ENCODE results near the gene PCNT. TPM values are rescaled to one million over a fixed set of nuclear protein-coding genes. Genes with fewer than 3 reads are reported as not detected.

Gene PCNT
- total RNA-seq, 1 donor from 2014 or later = 36.0 TPM

DNA sequence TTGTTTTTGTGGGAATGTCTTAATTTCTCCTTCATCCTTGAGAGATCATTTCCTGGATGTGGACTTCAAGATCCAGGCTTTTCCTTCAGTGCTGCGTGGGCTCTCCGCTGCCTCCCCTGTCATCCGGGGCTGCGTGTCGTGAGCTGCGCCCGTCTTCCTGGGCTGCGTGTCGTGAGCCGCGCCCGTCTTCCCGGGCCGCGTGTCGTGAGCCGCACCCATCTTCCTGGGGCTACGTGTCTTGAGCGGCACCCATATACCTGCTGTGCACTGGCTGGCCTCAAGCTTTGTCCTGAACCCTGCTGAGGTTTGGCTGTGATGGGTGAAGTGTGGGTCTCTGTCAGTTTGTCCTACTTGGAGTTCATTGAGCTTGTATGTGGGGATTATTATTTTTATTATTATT, 55.1 kb downstream of the PCNT start:
- no peak overlapping the region for H3K4me3 Mint-ChIP-seq (ENCODE audit: unreplicated experiment)
- peaks cover 9% of the 10 kb centered on the region for H3K27me3 Mint-ChIP-seq (ENCODE audit: unreplicated experiment)
- DNase-seq (ENCODE audit: low spot score) = no peak
- peaks cover 29% of the 10 kb centered on the region for H3K36me3 Mint-ChIP-seq (ENCODE audit: low read depth, unreplicated experiment)
- H3K4me1 Mint-ChIP-seq (ENCODE audit: unreplicated experiment) = peaks cover 4% of the 10 kb centered on the region
- H3K27ac Mint-ChIP-seq (ENCODE audit: unreplicated experiment) = peak overlapping the region; percentile 37
- TF ChIP-seq, protein P1, sequence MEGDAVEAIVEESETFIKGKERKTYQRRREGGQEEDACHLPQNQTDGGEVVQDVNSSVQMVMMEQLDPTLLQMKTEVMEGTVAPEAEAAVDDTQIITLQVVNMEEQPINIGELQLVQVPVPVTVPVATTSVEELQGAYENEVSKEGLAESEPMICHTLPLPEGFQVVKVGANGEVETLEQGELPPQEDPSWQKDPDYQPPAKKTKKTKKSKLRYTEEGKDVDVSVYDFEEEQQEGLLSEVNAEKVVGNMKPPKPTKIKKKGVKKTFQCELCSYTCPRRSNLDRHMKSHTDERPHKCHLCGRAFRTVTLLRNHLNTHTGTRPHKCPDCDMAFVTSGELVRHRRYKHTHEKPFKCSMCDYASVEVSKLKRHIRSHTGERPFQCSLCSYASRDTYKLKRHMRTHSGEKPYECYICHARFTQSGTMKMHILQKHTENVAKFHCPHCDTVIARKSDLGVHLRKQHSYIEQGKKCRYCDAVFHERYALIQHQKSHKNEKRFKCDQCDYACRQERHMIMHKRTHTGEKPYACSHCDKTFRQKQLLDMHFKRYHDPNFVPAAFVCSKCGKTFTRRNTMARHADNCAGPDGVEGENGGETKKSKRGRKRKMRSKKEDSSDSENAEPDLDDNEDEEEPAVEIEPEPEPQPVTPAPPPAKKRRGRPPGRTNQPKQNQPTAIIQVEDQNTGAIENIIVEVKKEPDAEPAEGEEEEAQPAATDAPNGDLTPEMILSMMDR (IDR thresholded peaks at IDR 0.05; ENCODE audit: unreplicated experiment) = no peak
- H3K9me3 Mint-ChIP-seq (ENCODE audit: unreplicated experiment) = no peaks in the 10 kb centered on the region

DNA sequence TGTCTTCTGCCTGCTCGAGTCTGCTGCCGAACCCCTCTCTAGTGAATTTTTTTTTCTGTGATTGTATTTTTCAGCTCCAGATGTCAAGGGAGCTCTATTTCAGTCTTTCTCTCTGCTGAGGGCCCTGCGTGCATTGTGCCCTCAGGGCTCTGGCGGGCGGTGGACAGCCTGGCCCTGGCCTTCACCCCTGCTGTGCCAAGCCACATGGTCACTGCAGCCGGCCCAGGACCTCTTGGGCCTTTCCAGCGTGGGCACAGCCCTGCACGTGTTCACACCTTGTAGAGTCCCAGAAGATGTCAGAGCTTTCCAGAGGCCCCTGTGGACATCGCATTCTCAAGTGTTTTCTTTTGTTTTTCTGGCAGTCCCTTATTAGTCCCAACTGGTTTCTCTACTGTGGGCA, 55.7 kb downstream of the PCNT start:
- TF ChIP-seq, protein P1 (IDR thresholded peaks at IDR 0.05; ENCODE audit: unreplicated experiment) = no peak
- Mint-ChIP-seq H3K27me3 (ENCODE audit: unreplicated experiment) (peaks cover 9% of the 10 kb centered on the region), H3K27ac (ENCODE audit: unreplicated experiment) (no peak overlapping the region), H3K9me3 (ENCODE audit: unreplicated experiment) (no peaks in the 10 kb centered on the region), H3K36me3 (ENCODE audit: low read depth, unreplicated experiment) (peaks cover 32% of the 10 kb centered on the region), H3K4me1 (ENCODE audit: unreplicated experiment) (peaks cover 4% of the 10 kb centered on the region), H3K4me3 (ENCODE audit: unreplicated experiment) (no peak overlapping the region)
- DNase-seq (ENCODE audit: low spot score) = no peak

DNA sequence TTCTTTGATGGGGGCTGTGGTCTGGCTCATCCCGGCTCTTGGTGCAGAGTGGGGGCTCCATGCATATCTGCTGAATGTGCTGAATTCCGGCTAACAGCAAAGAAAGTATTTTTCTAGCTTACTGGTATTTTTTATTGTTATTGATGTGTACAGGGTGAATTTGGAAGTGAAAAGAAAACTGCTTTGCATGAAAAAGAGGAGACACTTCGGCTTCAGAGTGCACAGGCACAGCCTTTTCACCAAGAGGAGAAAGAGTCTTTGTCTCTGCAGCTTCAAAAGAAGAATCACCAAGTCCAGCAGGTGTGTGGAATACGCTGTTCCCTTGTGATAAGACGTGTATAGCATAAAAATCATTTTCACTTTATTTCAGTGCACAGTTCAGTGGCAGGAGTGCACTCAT, 57.6 kb downstream of the PCNT start:
- H3K4me1 Mint-ChIP-seq (ENCODE audit: unreplicated experiment) = peaks cover 4% of the 10 kb centered on the region
- no peaks in the 10 kb centered on the region for H3K9me3 Mint-ChIP-seq (ENCODE audit: unreplicated experiment)
- H3K27ac Mint-ChIP-seq (ENCODE audit: unreplicated experiment) = peak overlapping the region; percentile 46
- peak overlapping the region; percentile 71 for H3K4me3 Mint-ChIP-seq (ENCODE audit: unreplicated experiment)
- TF ChIP-seq, protein P1 (IDR thresholded peaks at IDR 0.05; ENCODE audit: unreplicated experiment) = no peak
- peaks cover 9% of the 10 kb centered on the region for H3K27me3 Mint-ChIP-seq (ENCODE audit: unreplicated experiment)
- no peak for DNase-seq (ENCODE audit: low spot score)
- peaks cover 41% of the 10 kb centered on the region for H3K36me3 Mint-ChIP-seq (ENCODE audit: low read depth, unreplicated experiment)

DNA sequence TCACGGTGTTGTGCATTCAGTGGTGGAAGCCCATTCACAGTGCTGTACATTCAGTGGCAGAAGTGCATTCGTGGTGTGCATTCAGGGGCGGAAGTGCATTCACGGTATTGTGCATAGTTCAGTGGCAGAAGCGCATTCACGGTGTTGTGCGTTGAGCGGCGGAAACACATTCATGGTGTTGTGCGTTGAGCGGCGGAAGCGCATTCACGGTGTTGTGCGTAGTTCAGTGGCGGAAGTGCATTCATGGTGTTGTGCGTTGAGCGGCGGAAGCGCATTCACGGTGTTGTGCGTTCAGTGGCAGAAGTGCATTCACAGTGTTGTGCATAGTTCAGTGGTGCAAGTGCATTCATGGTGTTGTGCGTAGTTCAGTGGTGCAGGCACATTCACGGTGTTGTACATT, 60.6 kb downstream of the PCNT start:
- no peaks in the 10 kb centered on the region for H3K4me1 Mint-ChIP-seq (ENCODE audit: unreplicated experiment)
- TF ChIP-seq, protein P1 (IDR thresholded peaks at IDR 0.05; ENCODE audit: unreplicated experiment) = no peak
- no peak overlapping the region for H3K27ac Mint-ChIP-seq (ENCODE audit: unreplicated experiment)

DNA sequence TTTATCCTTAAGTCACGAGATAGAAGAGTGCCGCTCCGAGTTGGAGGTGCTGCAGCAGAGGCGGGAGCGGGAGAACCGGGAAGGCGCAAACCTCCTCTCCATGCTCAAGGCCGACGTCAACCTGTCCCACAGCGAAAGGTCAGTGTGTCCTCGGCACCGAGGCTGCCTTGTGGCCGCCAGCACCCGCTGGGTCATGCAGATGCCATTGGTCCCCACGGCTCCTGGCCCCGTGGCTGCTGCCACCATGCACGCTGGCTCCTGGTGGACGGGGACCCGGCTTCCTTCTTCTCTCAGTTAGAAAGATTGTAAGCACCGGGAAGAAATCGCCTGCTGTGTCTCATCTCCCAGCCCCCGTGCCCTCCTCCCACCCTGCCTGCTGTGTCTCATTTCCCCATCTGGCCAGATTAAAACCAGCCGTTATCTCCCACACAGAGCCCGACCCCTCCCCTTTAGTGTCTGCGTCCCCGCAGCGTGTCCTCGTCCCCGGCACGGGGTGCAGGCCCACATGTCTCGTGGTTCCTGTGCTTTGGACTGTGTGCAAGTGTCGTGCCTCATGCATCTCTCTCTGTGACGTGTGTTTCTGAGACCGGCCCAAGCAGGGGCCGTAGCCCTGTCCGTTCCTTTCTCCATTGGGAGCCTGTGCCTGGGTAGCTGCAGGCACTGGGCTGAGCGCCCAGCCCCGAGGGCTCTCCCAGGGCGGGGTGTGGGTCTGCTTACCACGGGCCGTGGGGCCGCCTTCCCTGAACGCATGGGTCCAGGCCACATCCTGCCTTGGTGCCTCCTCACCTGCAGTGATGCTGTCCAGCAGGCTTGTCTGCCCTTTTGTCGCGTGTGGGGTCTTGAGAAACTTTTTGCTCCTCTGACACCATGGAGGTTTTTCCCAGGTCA, 62.1 kb downstream of the PCNT start:
- DNase-seq (ENCODE audit: low spot score) = no peak
- H3K9me3 Mint-ChIP-seq (ENCODE audit: unreplicated experiment) = no peaks in the 10 kb centered on the region

More for the DNA sequence above, 60.6 kb downstream of the PCNT start:
- H3K36me3 Mint-ChIP-seq (ENCODE audit: low read depth, unreplicated experiment) = peaks cover 51% of the 10 kb centered on the region
- no peak for DNase-seq (ENCODE audit: low spot score)
- peak overlapping the region; percentile 32 for H3K4me3 Mint-ChIP-seq (ENCODE audit: unreplicated experiment)
- H3K27me3 Mint-ChIP-seq (ENCODE audit: unreplicated experiment) = peaks cover 15% of the 10 kb centered on the region
- H3K9me3 Mint-ChIP-seq (ENCODE audit: unreplicated experiment) = no peaks in the 10 kb centered on the region

More for the DNA sequence above, 62.1 kb downstream of the PCNT start:
- H3K4me1 Mint-ChIP-seq (ENCODE audit: unreplicated experiment) = no peaks in the 10 kb centered on the region
- H3K4me3 Mint-ChIP-seq (ENCODE audit: unreplicated experiment) = no peak overlapping the region
- peaks cover 16% of the 10 kb centered on the region for H3K27me3 Mint-ChIP-seq (ENCODE audit: unreplicated experiment)
- H3K36me3 Mint-ChIP-seq (ENCODE audit: low read depth, unreplicated experiment) = peaks cover 60% of the 10 kb centered on the region
- no peak overlapping the region for H3K27ac Mint-ChIP-seq (ENCODE audit: unreplicated experiment)
- TF ChIP-seq, protein P1 (IDR thresholded peaks at IDR 0.05; ENCODE audit: unreplicated experiment) = no peak
